ENCODE measurements around the gene PEAK1. TPM values are rescaled to one million over a fixed set of nuclear protein-coding genes. Genes with fewer than 3 reads are reported as not detected.

The PEAK1 gene
- total and polyA plus RNA-seq, 10 of the 15 experiments (the other 5 are each of a cell fraction or from before 2014, with no cell fraction given) = 0.62 to 24.2 (median 11.2) TPM

- no peak for TF ChIP-seq ZNF687 (IDR thresholded peaks at IDR 0.05)
- TF ChIP-seq IRF4 (IDR thresholded peaks at IDR 0.05; ENCODE audit: low read depth, low read length) = no peak
- TF ChIP-seq CHD2 (IDR thresholded peaks at IDR 0.05; ENCODE audit: borderline replicate concordance, low read depth, low read length) = no peak
- no peak for TF ChIP-seq MAX (IDR thresholded peaks at IDR 0.05; ENCODE audit: low read depth, low read length)
- TF ChIP-seq ELK1 (IDR thresholded peaks at IDR 0.05; ENCODE audit: low read depth, low read length) = no peak
- TF ChIP-seq TCF3 (IDR thresholded peaks at IDR 0.05; ENCODE audit: borderline replicate concordance, insufficient read depth, low read depth, low read length) = no peak
- no peak for TF ChIP-seq SREBF2 (IDR thresholded peaks at IDR 0.05; ENCODE audit: low read length)
- TF ChIP-seq MEF2A (IDR thresholded peaks at IDR 0.05; ENCODE audit: insufficient read depth, low read depth, low read length) = no peak
- no peak for TF ChIP-seq RUNX3 (IDR thresholded peaks at IDR 0.05; ENCODE audit: low read length)
- no peak for TF ChIP-seq ZBTB4 (CRISPR knock-in tag; IDR thresholded peaks at IDR 0.05)
- TF ChIP-seq RFX5 (IDR thresholded peaks at IDR 0.05; ENCODE audit: low read depth, low read length) = no peak
- TF ChIP-seq SREBF1 (IDR thresholded peaks at IDR 0.05; ENCODE audit: low read length) = no peak
- TF ChIP-seq DPF2 (IDR thresholded peaks at IDR 0.05) = no peak
Observed at GRCh38 chr15:77074350-77074749, 345.6 kb downstream of the PEAK1 start (continued).

Data from GM12878 (cell line).